Dermis lymphatic vessel endothelial cell (primary cell): ENCODE measurements around the gene TDRD6. TPM values are rescaled to one million over a fixed set of nuclear protein-coding genes. Genes with fewer than 3 reads are reported as not detected.

Experiments
- total RNA-seq: library from RNA; depleted of rRNA; stranded (reverse); fragments of >200 nt; gene quantifications from 2 replicates; pipeline ENCODE4 v1.2.1, GENCODE V29; 2014

The TDRD6 gene, protein sequence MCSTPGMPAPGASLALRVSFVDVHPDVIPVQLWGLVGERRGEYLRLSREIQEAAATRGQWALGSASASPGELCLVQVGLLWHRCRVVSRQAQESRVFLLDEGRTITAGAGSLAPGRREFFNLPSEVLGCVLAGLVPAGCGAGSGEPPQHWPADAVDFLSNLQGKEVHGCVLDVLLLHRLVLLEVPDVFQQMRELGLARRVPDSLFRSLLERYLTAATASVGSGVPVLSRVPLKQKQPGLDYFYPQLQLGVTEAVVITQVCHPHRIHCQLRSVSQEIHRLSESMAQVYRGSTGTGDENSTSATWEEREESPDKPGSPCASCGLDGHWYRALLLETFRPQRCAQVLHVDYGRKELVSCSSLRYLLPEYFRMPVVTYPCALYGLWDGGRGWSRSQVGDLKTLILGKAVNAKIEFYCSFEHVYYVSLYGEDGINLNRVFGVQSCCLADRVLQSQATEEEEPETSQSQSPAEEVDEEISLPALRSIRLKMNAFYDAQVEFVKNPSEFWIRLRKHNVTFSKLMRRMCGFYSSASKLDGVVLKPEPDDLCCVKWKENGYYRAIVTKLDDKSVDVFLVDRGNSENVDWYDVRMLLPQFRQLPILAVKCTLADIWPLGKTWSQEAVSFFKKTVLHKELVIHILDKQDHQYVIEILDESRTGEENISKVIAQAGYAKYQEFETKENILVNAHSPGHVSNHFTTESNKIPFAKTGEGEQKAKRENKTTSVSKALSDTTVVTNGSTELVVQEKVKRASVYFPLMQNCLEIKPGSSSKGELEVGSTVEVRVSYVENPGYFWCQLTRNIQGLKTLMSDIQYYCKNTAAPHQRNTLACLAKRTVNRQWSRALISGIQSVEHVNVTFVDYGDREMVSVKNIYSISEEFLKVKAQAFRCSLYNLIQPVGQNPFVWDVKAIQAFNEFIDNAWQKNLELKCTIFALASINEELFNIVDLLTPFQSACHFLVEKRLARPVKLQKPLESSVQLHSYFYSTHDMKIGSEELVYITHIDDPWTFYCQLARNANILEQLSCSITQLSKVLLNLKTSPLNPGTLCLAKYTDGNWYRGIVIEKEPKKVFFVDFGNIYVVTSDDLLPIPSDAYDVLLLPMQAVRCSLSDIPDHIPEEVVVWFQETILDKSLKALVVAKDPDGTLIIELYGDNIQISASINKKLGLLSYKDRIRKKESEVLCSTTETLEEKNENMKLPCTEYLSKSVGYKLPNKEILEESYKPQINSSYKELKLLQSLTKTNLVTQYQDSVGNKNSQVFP (N-terminal part only)
- under 0.01 TPM in 1 of 2 replicates, not detected in the other for total RNA-seq

DNA sequence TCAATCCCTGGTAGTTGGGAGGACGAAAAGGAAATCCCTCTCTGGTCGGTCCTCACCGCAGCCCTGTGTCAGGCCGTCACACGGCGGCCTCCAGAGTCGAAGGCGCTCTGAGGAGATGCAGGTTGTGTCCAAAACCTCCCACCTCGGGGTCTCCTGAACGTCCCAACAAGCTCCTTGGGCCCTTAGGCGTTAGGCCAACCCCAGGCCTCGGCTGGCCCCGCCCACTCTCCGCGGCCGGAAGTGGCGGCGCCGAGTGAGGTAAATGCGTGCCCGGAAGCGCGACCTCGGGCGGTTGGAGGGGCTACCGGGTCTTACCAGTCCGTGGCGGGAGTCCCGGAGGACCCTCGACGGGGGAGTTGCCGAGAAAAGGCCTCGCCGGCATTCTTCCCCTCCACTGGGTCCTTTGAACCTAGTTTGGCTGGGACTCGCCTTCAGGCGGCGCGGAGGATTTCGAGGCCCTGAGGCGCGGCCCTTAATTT lies at the start of gene TDRD6:
Gene TDRD6, plus strand, starts transcription at position 267 of the 479 bp plus-strand sequence. CDS start 244 bp downstream, outside the sequence.

GRCh38 chr6:46652603-46653438 lies 34.9 kb upstream of the TDRD6 start, which contains the start of the genes CYP39A1 and SLC25A27:
CYP39A1 (minus strand) TSS chr6:46652818; CDS start chr6:46652582, 236 bp downstream.
SLC25A27 (plus strand) TSS chr6:46652975; CDS start chr6:46653193, 218 bp downstream.

GRCh38 chr6:46734867-46735719 lies 47.4 kb downstream of the TDRD6 start, which contains the start of gene PLA2G7:
PLA2G7 (minus strand) TSS chr6:46735375; CDS start chr6:46722891, 12,484 bp downstream.

GRCh38 chr6:46746696-46747095 lies 59.0 kb downstream of the TDRD6 start, which contains the start of gene ANKRD66:
ANKRD66 (plus strand) TSS chr6:46746933; CDS start chr6:46751949, 5,016 bp downstream.

Other genes starting within 250 kb of the TDRD6 start
- gene RCAN2, start 196.4 kb upstream of the TDRD6 start, total RNA-seq: under 0.01 and 0.26 TPM in 2 replicates
- 0.22 and 0.52 TPM in 2 replicates for gene CYP39A1, start 35.1 kb upstream of the TDRD6 start, total RNA-seq
- 0.43 and 1.5 TPM in 2 replicates for gene SLC25A27, start 34.9 kb upstream of the TDRD6 start, total RNA-seq
- gene PLA2G7, start 47.5 kb downstream of the TDRD6 start, total RNA-seq: not detected in 2 replicates
- gene ANKRD66, start 59.0 kb downstream of the TDRD6 start, total RNA-seq: not detected in 2 replicates
- gene MEP1A, start 105.5 kb downstream of the TDRD6 start, total RNA-seq: not detected in 2 replicates
- 79.2 and 126 TPM in 2 replicates for gene ADGRF5, start 234.1 kb downstream of the TDRD6 start, total RNA-seq